Endothelial cell of umbilical vein (primary cell): Measurements from ENCODE around the gene ATAD3A. TPM values are rescaled to one million over a fixed set of nuclear protein-coding genes. Genes with fewer than 3 reads are reported as not detected.

ENCODE experiments used
- BruUV-seq: library from RNA; stranded (reverse); fragments of 400-500 nt; replicated peaks from 2 replicates; lab custom pipeline; 2021; lab: Mats Ljungman, UMichigan
- CTCF ChIA-PET: fragments of 300-600, 350-600 bp; sonication (Branson Sonifier 250); formaldehyde crosslinking; loops from one replicate; lab custom pipeline; 2021; ENCODE audit warnings: antibody characterized with exemption, inconsistent platforms; lab: Charles Lee
- POLR2A ChIA-PET: fragments of 300-600, 350-600 bp; sonication (Branson Sonifier 250); formaldehyde crosslinking; loops from one replicate; lab custom pipeline; 2021; ENCODE audit warnings: antibody characterized with exemption, inconsistent platforms; lab: Charles Lee
- DNase-seq: peaks from one replicate; pipeline ENCODE4 v3.0.0-alpha.2; 2011; ENCODE audit warnings: low read depth, low spot score
- FAIRE-seq: peaks from 2 replicates; lab custom pipeline; 2011; peaks lifted over from hg19 to GRCh38; lab: Jason Lieb, UNC
- H2AFZ ChIP-seq: 2 replicates; pipeline ENCODE4 v1.6.0; 2012; ENCODE audit warnings: low read depth, low read length, control low read depth, inconsistent platforms
- H3K27ac ChIP-seq: 2 replicates; pipeline ENCODE4 v1.5.1; 2011; ENCODE audit warnings: low read depth, mild to moderate bottlenecking, control low read depth, low read length, moderate library complexity; ENCODE audit not compliant: insufficient read depth
- H3K27me3 ChIP-seq, 2 experiments: 2 replicates each; pipeline versions ENCODE4 v1.6.0 to v1.6.1; 2011; ENCODE audit warnings: low read length in 2 of 2, mixed read lengths in 1 of 2; ENCODE audit not compliant: control insufficient read depth in 2 of 2, insufficient read depth in 2 of 2
- H3K36me3 ChIP-seq, 2 experiments: 2 replicates in 1 of 2; 3 replicates in 1 of 2; pipeline ENCODE4 v1.5.1; 2011; ENCODE audit warnings: low read length in 2 of 2, mild to moderate bottlenecking in 1 of 2, moderate library complexity in 1 of 2; ENCODE audit not compliant: control insufficient read depth in 2 of 2, insufficient read depth in 2 of 2; ENCODE audit errors: extremely low read depth in 1 of 2
- H3K4me1 ChIP-seq: 3 replicates; pipeline ENCODE4 v1.5.1; 2011; ENCODE audit warnings: mild to moderate bottlenecking, low read length; ENCODE audit not compliant: control insufficient read depth, insufficient read depth; ENCODE audit errors: extremely low read depth
- H3K4me2 ChIP-seq: 2 replicates; pipeline ENCODE4 v1.6.1; 2011; ENCODE audit warnings: low read length, control low read depth, mixed read lengths; ENCODE audit not compliant: insufficient read depth
- H3K4me3 ChIP-seq, 3 experiments: fragments of 200-600 bp in 1 of 3; sonication (generic), shearing (Covaris generic) in 1 of 3; replicated peaks in 1 of 3; 2 replicates each; pipeline ENCODE4 v1.5.1; 2011 to 2016; ENCODE audit warnings: control low read depth in 3 of 3, low read length in 3 of 3, mild to moderate bottlenecking in 2 of 3, inconsistent platforms in 1 of 3, low read depth in 1 of 3, moderate library complexity in 1 of 3; ENCODE audit not compliant: insufficient read depth in 1 of 3
- H3K79me2 ChIP-seq: 2 replicates; pipeline ENCODE4 v1.6.0; 2012; ENCODE audit warnings: low read length, inconsistent platforms; ENCODE audit not compliant: control insufficient read depth, insufficient read depth
- H3K9ac ChIP-seq: replicated peaks from 2 replicates; pipeline ENCODE3; 2011; ENCODE audit warnings: low read length, control low read depth; ENCODE audit not compliant: insufficient read depth; ENCODE audit errors: extremely low read depth
- H3K9me1 ChIP-seq: replicated peaks from 3 replicates; pipeline ENCODE4 v1.6.0; 2011; ENCODE audit warnings: mild to moderate bottlenecking, low read length; ENCODE audit not compliant: control insufficient read depth, insufficient read depth; ENCODE audit errors: extremely low read depth
- H3K9me3 ChIP-seq: replicated peaks from 2 replicates; pipeline ENCODE4 v1.5.1; 2012; ENCODE audit warnings: low read length, inconsistent platforms; ENCODE audit not compliant: control insufficient read depth, insufficient read depth
- H4K20me1 ChIP-seq: replicated peaks from 2 replicates; pipeline ENCODE3; 2011; ENCODE audit warnings: mild to moderate bottlenecking, low read length; ENCODE audit not compliant: control insufficient read depth, insufficient read depth; ENCODE audit errors: extremely low read depth
- CTCF ChIP-seq, 2 donors: IDR thresholded peaks; 1 replicate in 1 of 2; 2 replicates in 1 of 2; pipeline ENCODE4 v1.5.1; 2011; ENCODE audit warnings: low read length in 2 of 2, mild to moderate bottlenecking in 2 of 2, moderate library complexity in 2 of 2, control low read depth in 1 of 2, inconsistent platforms in 1 of 2, low read depth in 1 of 2; ENCODE audit not compliant: insufficient read depth in 1 of 2; ENCODE audit errors: extremely low read depth in 1 of 2
- EZH2 ChIP-seq: IDR thresholded peaks from 2 replicates; pipeline ENCODE4 v1.6.1; 2012; ENCODE audit warnings: borderline replicate concordance, low read depth, mild to moderate bottlenecking, moderate library complexity, low read length, inconsistent platforms; ENCODE audit not compliant: severe bottlenecking
- FOS ChIP-seq: IDR thresholded peaks from 2 replicates; pipeline ENCODE4 v1.6.1; 2011; ENCODE audit warnings: mild to moderate bottlenecking, low read length, moderate library complexity, borderline replicate concordance; ENCODE audit not compliant: insufficient read depth
- MAX ChIP-seq: IDR thresholded peaks from 2 replicates; pipeline ENCODE4 v1.6.1; 2011; ENCODE audit not compliant: insufficient read depth, insufficient read length
- MYC ChIP-seq: IDR thresholded peaks from one replicate; pipeline ENCODE4 v1.6.1; 2011; ENCODE audit warnings: mild to moderate bottlenecking, low read depth, low read length
- POLR2A ChIP-seq: IDR thresholded peaks from 2 replicates; pipeline ENCODE4 v1.6.1; 2012; ENCODE audit warnings: low read depth, mild to moderate bottlenecking, control low read depth, low read length
- POLR2AphosphoS5 ChIP-seq: IDR thresholded peaks from 2 replicates; pipeline ENCODE4 v1.6.1; 2012; ENCODE audit warnings: low read depth, mild to moderate bottlenecking, control low read depth, low read length, moderate library complexity; ENCODE audit not compliant: insufficient read depth
- dilution Hi-C: fragments of 300-500 bp; cut with MboI; formaldehyde crosslinking; loops from one replicate; pipeline ENCODE4 v1.15.0; 2019; ENCODE audit warnings: low sequenced_read_pairs; ENCODE audit not compliant: extremely low pct_ligation_motif_present
- intact Hi-C: fragments of 100-400 bp; cut with micrococcal nuclease; formaldehyde crosslinking; loops from one replicate; pipeline ENCODE4 v1.10.0; 2022
- polyA plus RNA-seq, 4 experiments: library from polyadenylated mRNA; depleted of rRNA in 3 of 4; stranded (reverse) in 3 of 4; unstranded in 1 of 4; fragments of >200 nt; gene quantifications; 2 replicates each; pipeline versions ENCODE4 v1.2.1 to v1.2.3, GENCODE V29; 2011 to 2012; ENCODE audit warnings: missing spikeins in 1 of 4
- total RNA-seq: library from RNA; stranded (reverse); gene quantifications from 2 replicates; pipeline ENCODE4 v1.2.3, GENCODE V29; 2021

The ATAD3A gene
- total and polyA plus RNA-seq, 2 donors (not counting 3 experiments of a cell fraction or from before 2014, with no cell fraction given) = 24.9 to 55.2 TPM

GRCh38 chr1:1470626-1471388 lies 41.2 kb upstream of the ATAD3A start:
- DNase-seq (no peak), FAIRE-seq (no peak)
- Histone ChIP-seq H2AFZ (peak overlapping the region; percentile 84), H3K4me2 (peak overlapping the region; percentile 93), H3K9ac (peak overlapping the region; percentile 84), H3K4me3 (peak overlapping the region; percentile 76 to 98 (median 93)), H3K36me3 (no peaks in the 10 kb centered on the region), H4K20me1 (no peaks in the 10 kb centered on the region), H3K27me3 (no peaks in the 10 kb centered on the region), H3K27ac (peak overlapping the region; percentile 59), H3K9me1 (no peaks in the 10 kb centered on the region), H3K9me3 (no peaks in the 10 kb centered on the region), H3K4me1 (peaks cover 12% of the 10 kb centered on the region), H3K79me2 (peaks cover 31% of the 10 kb centered on the region)
- TF ChIP-seq MYC = no peak
- TF ChIP-seq MAX = no peak
- TF ChIP-seq POLR2A = no peak
- TF ChIP-seq POLR2AphosphoS5 = no peak
- no peak for TF ChIP-seq EZH2
- no peak for TF ChIP-seq CTCF (IDR thresholded peaks at IDR 0.05; ENCODE audit: extremely low read depth in 1 of 2, insufficient read depth in 1 of 2, low read depth in 1 of 2, low read length in 2 of 2)
- no peak for TF ChIP-seq FOS
- ChIA-PET CTCF (no interaction called here), POLR2A (no interaction called here)
- BruUV-seq = TSS peak; percentile 92
- intact Hi-C loops (loop anchor here (1.0 kb wide), 2 partner anchors 72 to 96 kb away; partner anchors contain the start of genes AURKAIP1 and CCNL2), dilution Hi-C loops (no loop called here)
